Testis (tissue), 3 donors: ENCODE results near the gene GSG1L. TPM values are rescaled to one million over a fixed set of nuclear protein-coding genes. Genes with fewer than 3 reads are reported as not detected.
"Not testable (repeated sequence)": the region's sequence is repeated elsewhere in the genome, so short reads cannot be mapped to it uniquely, and the experiment has no call there.

Experiments
- DNase-seq: peaks from one replicate; pipeline ENCODE4 v3.0.0-alpha.2; 2019
- H3K27ac ChIP-seq, 2 donors: fragments of 200-600 bp; sonication (generic); one replicate each; pipeline ENCODE4 v1.5.1; 2019
- H3K27me3 ChIP-seq: fragments of 200-600 bp; sonication (generic); one replicate; pipeline ENCODE4 v1.5.1; 2019
- H3K36me3 ChIP-seq: fragments of 200-600 bp; sonication (generic); one replicate; pipeline ENCODE4 v1.5.1; 2017; ENCODE audit warnings: low read depth; ENCODE audit errors: missing control alignments
- H3K4me1 ChIP-seq: fragments of 200-600 bp; sonication (generic); one replicate; pipeline ENCODE4 v1.5.1; 2019
- H3K4me3 ChIP-seq, 2 donors: fragments of 200-600 bp; sonication (generic); one replicate each; pipeline ENCODE4 v1.5.1; 2017 to 2019
- H3K9me3 ChIP-seq: fragments of 200-600 bp; sonication (generic); one replicate; pipeline ENCODE4 v1.5.1; 2017
- CTCF ChIP-seq, 3 experiments: fragments of 450-650 bp in 2 of 3; fragments of 200-600 bp in 1 of 3; sonication (generic) in 1 of 3; IDR thresholded peaks; one replicate each; pipeline ENCODE4 v1.5.1; 2016 to 2019; ENCODE audit warnings: antibody characterized with exemption in 3 of 3, mild to moderate bottlenecking in 2 of 3, moderate library complexity in 1 of 3
- POLR2A ChIP-seq: fragments of 450-650 bp; IDR thresholded peaks from one replicate; pipeline ENCODE4 v1.6.1; 2017; ENCODE audit warnings: antibody characterized with exemption, mild to moderate bottlenecking, moderate library complexity
- WGBS, 2 donors: methylation state at CpG; one replicate each; pipeline ENCODE4 v1.1.5; 2018; 5-methylcytosine and 5-hydroxymethylcytosine counted together
- intact Hi-C: fragments of 100-400 bp; cut with DNase I; formaldehyde crosslinking; loops from one replicate; pipeline ENCODE4 v1.15.1; 2023; ENCODE audit warnings: low total_unique reads
- polyA plus RNA-seq: library from polyadenylated mRNA; stranded (reverse); fragments of 350-450 nt; fragmentation: Illumina TruSeq; extraction: RNeasy Lipid Tissue Mini Kit (QIAGEN cat#74804); gene quantifications from one replicate; pipeline ENCODE4 v1.2.3, GENCODE V29; 2014; ENCODE audit warnings: low read depth, low replicate concordance; ENCODE audit not compliant: insufficient read depth
- total RNA-seq, 2 donors: library from RNA; depleted of rRNA; stranded (reverse); fragments of >200 nt; gene quantifications; one replicate each; pipeline ENCODE4 v1.2.3, GENCODE V29; 2016

Gene GSG1L
- total and polyA plus RNA-seq, 3 donors from 2014 or later: 1.1 to 2.8 (median 1.9) TPM

- DNase-seq: peak; percentile 27
- no peaks in the 10 kb centered on the region for H3K9me3 ChIP-seq
- 69 to 85% methylated on average over 5 of the region's 5 CpGs for WGBS, 2 donors
- no peak for TF ChIP-seq POLR2A
- no peak for TF ChIP-seq CTCF (IDR thresholded peaks at IDR 0.05)
- H3K27ac ChIP-seq: no peak overlapping the region
- no peak overlapping the region for H3K4me3 ChIP-seq
- H3K27me3 ChIP-seq: no peaks in the 10 kb centered on the region
- no peaks in the 10 kb centered on the region for H3K4me1 ChIP-seq
- H3K36me3 ChIP-seq: no peaks in the 10 kb centered on the region
- intact Hi-C loops: no loop called here
Observed at GRCh38 chr16:27982184-27982583, 81.3 kb downstream of the GSG1L start.

GRCh38 chr16:27980919-27981700 is 82.4 kb downstream of the GSG1L start:
- intact Hi-C loops: no loop called here
- DNase-seq: no peak

GRCh38 chr16:27980076-27980775 is 83.3 kb downstream of the GSG1L start:
- Histone ChIP-seq H3K27me3 (no peaks in the 10 kb centered on the region), H3K4me1 (no peaks in the 10 kb centered on the region), H3K4me3 (no peak overlapping the region), H3K27ac (no peak overlapping the region), H3K9me3 (no peaks in the 10 kb centered on the region), H3K36me3 (no peaks in the 10 kb centered on the region)
- intact Hi-C loops: no loop called here
- WGBS, 2 donors: 66 to 67% methylated on average over 11 of the region's 11 CpGs
- TF ChIP-seq CTCF (IDR thresholded peaks at IDR 0.05) (no peak), POLR2A (no peak)
- DNase-seq: no peak

More at GRCh38 chr16:27980919-27981700, 82.4 kb downstream of the GSG1L start:
- TF ChIP-seq POLR2A: no peak
- TF ChIP-seq CTCF (IDR thresholded peaks at IDR 0.05): no peak
- Histone ChIP-seq H3K4me3 (no peak overlapping the region), H3K27ac (no peak overlapping the region), H3K4me1 (no peaks in the 10 kb centered on the region), H3K9me3 (no peaks in the 10 kb centered on the region), H3K27me3 (no peaks in the 10 kb centered on the region), H3K36me3 (no peaks in the 10 kb centered on the region)
- 47 to 58% methylated on average over 9 of the region's 9 CpGs for WGBS, 2 donors

- DNase-seq, intact Hi-C loops, H3K36me3 ChIP-seq, H3K4me3 ChIP-seq, H3K27ac ChIP-seq, H3K4me1 ChIP-seq, H3K9me3 ChIP-seq, H3K27me3 ChIP-seq: not testable (repeated sequence)
- 60 to 69% methylated on average over 3 of the region's 3 CpGs for WGBS, 2 donors
Observed at GRCh38 chr16:27979668-27980067, 83.8 kb downstream of the GSG1L start.

GRCh38 chr16:27978876-27979275 is 84.6 kb downstream of the GSG1L start:
- Histone ChIP-seq H3K4me3 (no peak overlapping the region), H3K27me3 (no peaks in the 10 kb centered on the region), H3K27ac (no peak overlapping the region), H3K4me1 (no peaks in the 10 kb centered on the region), H3K9me3 (no peaks in the 10 kb centered on the region), H3K36me3 (no peaks in the 10 kb centered on the region)
- WGBS, 2 donors: 89 to 94% methylated on average over 4 of the region's 4 CpGs
- DNase-seq: no peak
- intact Hi-C loops: no loop called here
- no peak for TF ChIP-seq POLR2A
- no peak for TF ChIP-seq CTCF (IDR thresholded peaks at IDR 0.05)
